GM12878 (cell line): Measurements from ENCODE around the gene EGR1.

ENCODE experiments used
- CTCF ChIP-seq, 3 experiments: IDR thresholded peaks in 2 of 3; conservative IDR thresholded peaks in 1 of 3; 2 replicates each; pipeline ENCODE4 v1.5.1; 2011; ENCODE audit warnings: low read depth in 3 of 3, low read length in 3 of 3, mild to moderate bottlenecking in 3 of 3, control low read depth in 2 of 3, moderate library complexity in 2 of 3, inconsistent platforms in 1 of 3, mixed read lengths in 1 of 3; ENCODE audit not compliant: control insufficient read depth in 2 of 3, insufficient read depth in 1 of 3; ENCODE audit errors: extremely low read depth in 1 of 3
- MAX ChIP-seq: IDR thresholded peaks from 2 replicates; pipeline ENCODE4 v1.6.1; 2012; ENCODE audit warnings: low read depth, low read length, improper control_type of control experiment
- NR2C2 ChIP-seq: IDR thresholded peaks from 2 replicates; pipeline ENCODE4 v1.6.1; 2011; ENCODE audit warnings: borderline replicate concordance, low read depth; ENCODE audit not compliant: control insufficient read depth, insufficient read length
- POLR2A ChIP-seq: IDR thresholded peaks from 2 replicates; pipeline ENCODE4 v1.6.1; 2011; ENCODE audit warnings: low read depth, mild to moderate bottlenecking, low read length
- POLR2AphosphoS2 ChIP-seq: IDR thresholded peaks from 2 replicates; pipeline ENCODE4 v1.6.1; 2011; ENCODE audit warnings: low read depth, mild to moderate bottlenecking, low read length, improper control_type of control experiment, moderate library complexity
- TAF1 ChIP-seq: IDR thresholded peaks from 2 replicates; pipeline ENCODE4 v1.6.1; 2011; ENCODE audit warnings: mild to moderate bottlenecking, low read depth, low read length, borderline replicate concordance
- ZNF384 ChIP-seq: IDR thresholded peaks from 2 replicates; pipeline ENCODE4 v1.6.1; 2012; ENCODE audit warnings: low read depth, mild to moderate bottlenecking, low read length, improper control_type of control experiment, borderline replicate concordance
- TF ChIP-seq, protein P1 (sequence below): fragments of 450-650 bp; IDR thresholded peaks from 2 replicates; pipeline ENCODE4 v1.6.1; 2014; ENCODE audit warnings: mild to moderate bottlenecking
- TF ChIP-seq, protein P2 (sequence below): fragments of 450-650 bp; IDR thresholded peaks from 2 replicates; pipeline ENCODE4 v1.6.1; 2016; ENCODE audit warnings: mild to moderate bottlenecking, moderate library complexity, borderline replicate concordance

- TF ChIP-seq, protein P1, sequence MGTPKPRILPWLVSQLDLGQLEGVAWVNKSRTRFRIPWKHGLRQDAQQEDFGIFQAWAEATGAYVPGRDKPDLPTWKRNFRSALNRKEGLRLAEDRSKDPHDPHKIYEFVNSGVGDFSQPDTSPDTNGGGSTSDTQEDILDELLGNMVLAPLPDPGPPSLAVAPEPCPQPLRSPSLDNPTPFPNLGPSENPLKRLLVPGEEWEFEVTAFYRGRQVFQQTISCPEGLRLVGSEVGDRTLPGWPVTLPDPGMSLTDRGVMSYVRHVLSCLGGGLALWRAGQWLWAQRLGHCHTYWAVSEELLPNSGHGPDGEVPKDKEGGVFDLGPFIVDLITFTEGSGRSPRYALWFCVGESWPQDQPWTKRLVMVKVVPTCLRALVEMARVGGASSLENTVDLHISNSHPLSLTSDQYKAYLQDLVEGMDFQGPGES, result no peak
- TF ChIP-seq CTCF (IDR thresholded peaks at IDR 0.05 in 2 of 3, conservative IDR thresholded peaks at IDR 0.05 in 1 of 3; ENCODE audit: control insufficient read depth in 2 of 3, extremely low read depth in 1 of 3, insufficient read depth in 1 of 3, low read depth in 3 of 3, low read length in 3 of 3), result no peak
- TF ChIP-seq POLR2AphosphoS2, result no peak
- no peak for TF ChIP-seq TAF1
- no peak for TF ChIP-seq POLR2A
- TF ChIP-seq ZNF384, result no peak
- TF ChIP-seq, protein P2, sequence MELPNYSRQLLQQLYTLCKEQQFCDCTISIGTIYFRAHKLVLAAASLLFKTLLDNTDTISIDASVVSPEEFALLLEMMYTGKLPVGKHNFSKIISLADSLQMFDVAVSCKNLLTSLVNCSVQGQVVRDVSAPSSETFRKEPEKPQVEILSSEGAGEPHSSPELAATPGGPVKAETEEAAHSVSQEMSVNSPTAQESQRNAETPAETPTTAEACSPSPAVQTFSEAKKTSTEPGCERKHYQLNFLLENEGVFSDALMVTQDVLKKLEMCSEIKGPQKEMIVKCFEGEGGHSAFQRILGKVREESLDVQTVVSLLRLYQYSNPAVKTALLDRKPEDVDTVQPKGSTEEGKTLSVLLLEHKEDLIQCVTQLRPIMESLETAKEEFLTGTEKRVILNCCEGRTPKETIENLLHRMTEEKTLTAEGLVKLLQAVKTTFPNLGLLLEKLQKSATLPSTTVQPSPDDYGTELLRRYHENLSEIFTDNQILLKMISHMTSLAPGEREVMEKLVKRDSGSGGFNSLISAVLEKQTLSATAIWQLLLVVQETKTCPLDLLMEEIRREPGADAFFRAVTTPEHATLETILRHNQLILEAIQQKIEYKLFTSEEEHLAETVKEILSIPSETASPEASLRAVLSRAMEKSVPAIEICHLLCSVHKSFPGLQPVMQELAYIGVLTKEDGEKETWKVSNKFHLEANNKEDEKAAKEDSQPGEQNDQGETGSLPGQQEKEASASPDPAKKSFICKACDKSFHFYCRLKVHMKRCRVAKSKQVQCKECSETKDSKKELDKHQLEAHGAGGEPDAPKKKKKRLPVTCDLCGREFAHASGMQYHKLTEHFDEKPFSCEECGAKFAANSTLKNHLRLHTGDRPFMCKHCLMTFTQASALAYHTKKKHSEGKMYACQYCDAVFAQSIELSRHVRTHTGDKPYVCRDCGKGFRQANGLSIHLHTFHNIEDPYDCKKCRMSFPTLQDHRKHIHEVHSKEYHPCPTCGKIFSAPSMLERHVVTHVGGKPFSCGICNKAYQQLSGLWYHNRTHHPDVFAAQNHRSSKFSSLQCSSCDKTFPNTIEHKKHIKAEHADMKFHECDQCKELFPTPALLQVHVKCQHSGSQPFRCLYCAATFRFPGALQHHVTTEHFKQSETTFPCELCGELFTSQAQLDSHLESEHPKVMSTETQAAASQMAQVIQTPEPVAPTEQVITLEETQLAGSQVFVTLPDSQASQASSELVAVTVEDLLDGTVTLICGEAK, result no peak
- no peak for TF ChIP-seq MAX
- TF ChIP-seq NR2C2, result no peak
Measured at GRCh38 chr5:138448481-138449398, 16.5 kb upstream of the EGR1 start.
